Stimulated activated CD4-positive, alpha-beta T cell treated with anti-CD3 and anti-CD28 coated beads, Interleukin-2, amount 100 ng/mL, for 48 hours (primary cell): ENCODE measurements around the gene ZNF737.
"Not testable (repeated sequence)": the region's sequence is repeated elsewhere in the genome, so short reads cannot be mapped to it uniquely, and the experiment has no call there.

ENCODE experiments used
- DNase-seq, 2 donors: peaks; one replicate each; pipeline ENCODE4 v3.0.0-alpha.2; 2020

The ZNF737 gene

GRCh38 chr19:20565321-20566018, at the start of gene ZNF737:
Gene ZNF737 (minus strand): TSS chr19:20565781. CDS start chr19:20565640, 141 bp downstream.
- DNase-seq = peak; percentile 81 to 84

- DNase-seq = not testable (repeated sequence)
Measured at GRCh38 chr19:20614971-20615370, 49.4 kb upstream of the ZNF737 start.

GRCh38 chr19:20612711-20613316, 47.2 kb upstream of the ZNF737 start:
- DNase-seq = no peak

- DNase-seq = no peak
Measured at GRCh38 chr19:20611866-20612265, 46.3 kb upstream of the ZNF737 start.

GRCh38 chr19:20607943-20608342, 42.4 kb upstream of the ZNF737 start:
- no peak for DNase-seq

GRCh38 chr19:20558571-20558970, 7.0 kb downstream of the ZNF737 start:
- no peak for DNase-seq

GRCh38 chr19:20558011-20558410, 7.6 kb downstream of the ZNF737 start:
- DNase-seq = no peak

- DNase-seq = not testable (repeated sequence)
Measured at GRCh38 chr19:20544667-20545333, 20.8 kb downstream of the ZNF737 start.

GRCh38 chr19:20530303-20530702, 35.3 kb downstream of the ZNF737 start:
- DNase-seq = not testable (repeated sequence)

GRCh38 chr19:20513189-20513904, 52.2 kb downstream of the ZNF737 start:
- no peak for DNase-seq

GRCh38 chr19:20503476-20503875, 62.1 kb downstream of the ZNF737 start:
- DNase-seq = no peak
